GM23248 (cell line): ENCODE results near the gene ABCG2. TPM values are rescaled to one million over a fixed set of nuclear protein-coding genes. Genes with fewer than 3 reads are reported as not detected.

Experiments used
- DNase-seq: peaks from one replicate; pipeline ENCODE4 v3.0.0-alpha.2; 2015
- H2AFZ ChIP-seq: fragments of 200-600 bp; sonication (generic); 2 replicates; pipeline ENCODE4 v1.6.1; 2016; ENCODE audit warnings: antibody characterized with exemption
- H3F3A ChIP-seq: fragments of 200-600 bp; sonication (generic); 2 replicates; pipeline ENCODE4 v1.6.1; 2016; ENCODE audit warnings: mild to moderate bottlenecking, antibody characterized with exemption, mixed run types; ENCODE audit not compliant: insufficient read depth
- H3K27ac ChIP-seq: fragments of 200-600 bp; sonication (generic); 2 replicates; pipeline ENCODE4 v1.5.1; 2016; ENCODE audit warnings: mild to moderate bottlenecking
- H3K27me3 ChIP-seq: fragments of 200-600 bp; sonication (generic); replicated peaks from 2 replicates; pipeline ENCODE4 v1.6.1; 2016; ENCODE audit warnings: mild to moderate bottlenecking; ENCODE audit not compliant: insufficient read depth
- H3K36me3 ChIP-seq: fragments of 200-600 bp; sonication (generic); 2 replicates; pipeline ENCODE4 v1.6.1; 2016; ENCODE audit warnings: low read depth, mild to moderate bottlenecking
- H3K4me1 ChIP-seq: fragments of 200-600 bp; sonication (generic); 2 replicates; pipeline ENCODE4 v1.6.1; 2016; ENCODE audit warnings: mild to moderate bottlenecking; ENCODE audit not compliant: insufficient read depth
- H3K4me2 ChIP-seq: fragments of 200-600 bp; sonication (generic); one replicate; pipeline ENCODE4 v1.6.1; 2016; ENCODE audit warnings: mild to moderate bottlenecking; ENCODE audit not compliant: unreplicated experiment
- H3K4me3 ChIP-seq: fragments of 200-600 bp; sonication (generic); 2 replicates; pipeline ENCODE4 v1.5.1; 2016; ENCODE audit warnings: mild to moderate bottlenecking
- H3K79me2 ChIP-seq: fragments of 200-600 bp; sonication (generic); 2 replicates; pipeline ENCODE4 v1.6.1; 2016; ENCODE audit warnings: mild to moderate bottlenecking; ENCODE audit not compliant: insufficient read depth
- H3K9ac ChIP-seq: fragments of 200-600 bp; sonication (generic); 2 replicates; pipeline ENCODE4 v1.6.1; 2016; ENCODE audit warnings: mild to moderate bottlenecking
- H3K9me2 ChIP-seq: fragments of 200-600 bp; sonication (generic); 2 replicates; pipeline ENCODE4 v1.6.1; 2016; ENCODE audit warnings: mixed run types, mild to moderate bottlenecking, moderate library complexity; ENCODE audit not compliant: insufficient read depth
- H3K9me3 ChIP-seq: fragments of 200-600 bp; sonication (generic); one replicate; pipeline ENCODE4 v1.6.1; 2017; ENCODE audit warnings: low read depth
- H4K20me1 ChIP-seq: fragments of 200-600 bp; sonication (generic); 2 replicates; pipeline ENCODE4 v1.6.0; 2016; ENCODE audit not compliant: insufficient read depth
- EZH2 ChIP-seq: fragments of 200-600 bp; sonication (generic); IDR thresholded peaks from 2 replicates; pipeline ENCODE4 v1.6.1; 2018; ENCODE audit warnings: antibody characterized with exemption, mild to moderate bottlenecking; ENCODE audit not compliant: insufficient read depth, poor library complexity, severe bottlenecking
- EZH2phosphoT487 ChIP-seq: fragments of 200-600 bp; sonication (generic); IDR thresholded peaks from 2 replicates; pipeline ENCODE4 v1.6.1; 2018; ENCODE audit warnings: antibody characterized with exemption, moderate library complexity, mild to moderate bottlenecking, low read depth; ENCODE audit not compliant: insufficient read depth
- WGBS, 2 experiments: methylation state at CpG; one replicate each; pipeline ENCODE4 v1.1.6; 2015 to 2017; ENCODE audit warnings: low lambda C conversion rate in 2 of 2, low coverage in 1 of 2; ENCODE audit errors: missing lambda C conversion rate in 2 of 2; 5-methylcytosine and 5-hydroxymethylcytosine counted together
- in situ Hi-C: fragments of 300-500 bp; cut with MboI; formaldehyde crosslinking; loops from 2 replicates; pipeline ENCODE4 v1.15.0; 2020
- polyA plus RNA-seq: library from polyadenylated mRNA; unstranded; fragments of >200 nt; fragmentation: Nextera tagmentation; extraction: Ambion mirVana; gene quantifications from 2 replicates; pipeline ENCODE4 v1.2.1, GENCODE V29; 2016
- total RNA-seq: library from RNA; depleted of rRNA; stranded (reverse); fragments of >200 nt; shearing (Covaris generic); gene quantifications from 2 replicates; pipeline ENCODE4 v1.2.3, GENCODE V29; 2014

ABCG2 gene
- total and polyA plus RNA-seq, 2 experiments from 2014 or later = 0.05 to 0.11 TPM

- no peaks in the 10 kb centered on the region for H3K79me2 ChIP-seq
- no peaks in the 10 kb centered on the region for H3K9me2 ChIP-seq
- WGBS, 2 experiments = 96 to 97% methylated on average over 1 of the region's 1 CpG
- H3F3A ChIP-seq = no peaks in the 10 kb centered on the region
- H4K20me1 ChIP-seq = no peaks in the 10 kb centered on the region
- in situ Hi-C loops = no loop called here
- no peaks in the 10 kb centered on the region for H3K27me3 ChIP-seq
- TF ChIP-seq EZH2 = no peak
- TF ChIP-seq EZH2phosphoT487 = no peak
- H3K4me3 ChIP-seq = no peak overlapping the region
- no peaks in the 10 kb centered on the region for H3K36me3 ChIP-seq
- H2AFZ ChIP-seq = no peak overlapping the region
- no peak overlapping the region for H3K4me2 ChIP-seq
- no peak overlapping the region for H3K27ac ChIP-seq
- H3K9ac ChIP-seq = no peak overlapping the region
- no peaks in the 10 kb centered on the region for H3K9me3 ChIP-seq
- no peaks in the 10 kb centered on the region for H3K4me1 ChIP-seq
- no peak for DNase-seq
Measured at GRCh38 chr4:88087004-88087403, 71.4 kb downstream of the ABCG2 start.

- 50 to 57% methylated on average over 1 of the region's 1 CpG for WGBS, 2 experiments
Measured at GRCh38 chr4:88080626-88081025, 77.8 kb downstream of the ABCG2 start.

GRCh38 chr4:88078579-88078978 is 79.9 kb downstream of the ABCG2 start:
- DNase-seq = no peak
- Histone ChIP-seq H4K20me1 (no peaks in the 10 kb centered on the region), H3K36me3 (peaks cover 45% of the 10 kb centered on the region), H3K9me3 (no peaks in the 10 kb centered on the region), H3F3A (0 out of 2 replicates have a peak, but pooled peaks cover 4% of the 10 kb centered on the region), H3K27ac (no peak overlapping the region), H3K79me2 (no peaks in the 10 kb centered on the region), H3K9ac (no peak overlapping the region), H3K4me2 (no peak overlapping the region), H3K4me3 (no peak overlapping the region), H3K27me3 (no peaks in the 10 kb centered on the region), H3K9me2 (no peaks in the 10 kb centered on the region), H2AFZ (no peak overlapping the region), H3K4me1 (no peaks in the 10 kb centered on the region)
- in situ Hi-C loops = no loop called here
- WGBS, 2 experiments = 99 to 100% methylated on average over 2 of the region's 2 CpGs
- no peak for TF ChIP-seq EZH2phosphoT487
- no peak for TF ChIP-seq EZH2

More at GRCh38 chr4:88080626-88081025, 77.8 kb downstream of the ABCG2 start:
- in situ Hi-C loops = no loop called here
- no peak overlapping the region for H3K4me3 ChIP-seq
- H3K4me1 ChIP-seq = no peaks in the 10 kb centered on the region
- H3K79me2 ChIP-seq = no peaks in the 10 kb centered on the region
- TF ChIP-seq EZH2phosphoT487 = no peak
- no peak for TF ChIP-seq EZH2
- H3K9ac ChIP-seq = no peak overlapping the region
- H3K36me3 ChIP-seq = peaks cover 27% of the 10 kb centered on the region
- H3K4me2 ChIP-seq = no peak overlapping the region
- no peak overlapping the region for H3K27ac ChIP-seq
- H3K9me2 ChIP-seq = no peaks in the 10 kb centered on the region
- no peak overlapping the region for H2AFZ ChIP-seq
- H4K20me1 ChIP-seq = no peaks in the 10 kb centered on the region
- H3K9me3 ChIP-seq = no peaks in the 10 kb centered on the region
- DNase-seq = no peak
- 0 out of 2 replicates have a peak, but pooled peaks cover 4% of the 10 kb centered on the region for H3F3A ChIP-seq
- no peaks in the 10 kb centered on the region for H3K27me3 ChIP-seq

GRCh38 chr4:88077911-88078524 is 80.4 kb downstream of the ABCG2 start:
- H2AFZ ChIP-seq = no peak overlapping the region
- in situ Hi-C loops = no loop called here
- H3K4me2 ChIP-seq = no peak overlapping the region
- H3F3A ChIP-seq = 0 out of 2 replicates have a peak, but pooled peaks cover 4% of the 10 kb centered on the region
- no peaks in the 10 kb centered on the region for H3K9me2 ChIP-seq
- no peaks in the 10 kb centered on the region for H3K9me3 ChIP-seq
- H3K79me2 ChIP-seq = no peaks in the 10 kb centered on the region
- H3K27me3 ChIP-seq = no peaks in the 10 kb centered on the region
- WGBS, 2 experiments = 52 to 53% methylated on average over 7 of the region's 7 CpGs
- no peak overlapping the region for H3K4me3 ChIP-seq
- TF ChIP-seq EZH2phosphoT487 = no peak
- no peak for TF ChIP-seq EZH2
- no peaks in the 10 kb centered on the region for H3K4me1 ChIP-seq
- H3K36me3 ChIP-seq = peaks cover 49% of the 10 kb centered on the region
- H4K20me1 ChIP-seq = no peaks in the 10 kb centered on the region
- H3K9ac ChIP-seq = no peak overlapping the region
- DNase-seq = peak; percentile 43
- no peak overlapping the region for H3K27ac ChIP-seq
